ENCODE results near the gene SYNGAP1. TPM values are rescaled to one million over a fixed set of nuclear protein-coding genes. Genes with fewer than 3 reads are reported as not detected.

Gene SYNGAP1
- total and polyA plus RNA-seq, 7 experiments from 2014 or later: 0.48 to 94.1 (median 54.2) TPM

GRCh38 chr6:33443619-33444504, 24.0 kb downstream of the SYNGAP1 start:
- no peaks in the 10 kb centered on the region for H3K4me1 ChIP-seq (ENCODE audit: control insufficient read depth in 2 of 2, insufficient read depth in 2 of 2, low read length in 2 of 2)
- peaks cover 0 to 38% (median 18%) of the 10 kb centered on the region in 5 donors for H3K36me3 Mint-ChIP-seq
- no peak overlapping the region for H3K4me3 Mint-ChIP-seq

GRCh38 chr6:33445119-33445603, 25.3 kb downstream of the SYNGAP1 start:
- Histone ChIP-seq H3K36me3 (ENCODE audit: control insufficient read depth in 2 of 3, insufficient read depth in 3 of 3, low read length in 3 of 3) (peaks cover 0 to 83% (median 11%) of the 10 kb centered on the region in 3 experiments), H3K27me3 (ENCODE audit: control insufficient read depth in 2 of 2, insufficient read depth in 2 of 2, low read length in 2 of 2) (no peaks in the 10 kb centered on the region), H3K9me3 (ENCODE audit: control insufficient read depth in 2 of 3, low read length in 3 of 3) (no peaks in the 10 kb centered on the region), H3K4me3 (ENCODE audit: low read length) (no peak overlapping the region), H3K27ac (ENCODE audit: low read depth, low read length) (no peak overlapping the region), H3K4me1 (ENCODE audit: control insufficient read depth in 2 of 2, insufficient read depth in 2 of 2, low read length in 2 of 2) (no peaks in the 10 kb centered on the region)
- Mint-ChIP-seq H3K27ac (peak overlapping the region in 5 of 9 donors; percentile 20 to 81 (median 37)), H3K36me3 (peaks cover 0 to 31% (median 13%) of the 10 kb centered on the region in 5 donors), H3K9me3 (no peaks in the 10 kb centered on the region), H3K27me3 (no peaks in the 10 kb centered on the region), H3K4me1 (peaks cover 5 to 30% (median 15%) of the 10 kb centered on the region in 7 donors), H3K4me3 (no peak overlapping the region)
- POLR2A ChIA-PET: interaction anchor here (0.6 to 1.3 kb wide), 4 partner anchors 9 to 562 kb away, joined by 3 to 6 read pairs (median 4); partner anchors contain the start of gene ZBTB9
- intact Hi-C loops (cut with micrococcal nuclease): no loop called here
- CTCF ChIA-PET: interaction anchor here (0.9 kb wide), 1 partner anchor 15 kb away, joined by 3 read pairs; no protein-coding TSS in a partner anchor
- ATAC-seq (peak; percentile 73), DNase-seq (no peak)

More at GRCh38 chr6:33443619-33444504, 24.0 kb downstream of the SYNGAP1 start:
- no peak for DNase-seq
- ATAC-seq: no peak
- H3K4me3 ChIP-seq (ENCODE audit: low read length): no peak overlapping the region
- Mint-ChIP-seq H3K27ac (peak overlapping the region in 2 of 9 donors; percentile 20 to 32), H3K4me1 (peaks cover 5 to 28% (median 14%) of the 10 kb centered on the region in 7 donors), H3K9me3 (no peaks in the 10 kb centered on the region), H3K27me3 (no peaks in the 10 kb centered on the region)
- peaks cover 0 to 89% (median 13%) of the 10 kb centered on the region in 3 experiments for H3K36me3 ChIP-seq (ENCODE audit: control insufficient read depth in 2 of 3, insufficient read depth in 3 of 3, low read length in 3 of 3)
- H3K9me3 ChIP-seq (ENCODE audit: control insufficient read depth in 2 of 3, low read length in 3 of 3): no peaks in the 10 kb centered on the region
- H3K27me3 ChIP-seq (ENCODE audit: control insufficient read depth in 2 of 2, insufficient read depth in 2 of 2, low read length in 2 of 2): no peaks in the 10 kb centered on the region
- POLR2A ChIA-PET: interaction anchor here (0.5 to 1.3 kb wide), 3 partner anchors 10 to 118 kb away, joined by 4 read pairs; partner anchors contain the start of genes CUTA and ZBTB9
- CTCF ChIA-PET: no interaction called here
- no peak overlapping the region for H3K27ac ChIP-seq (ENCODE audit: low read depth, low read length)
- intact Hi-C loops (cut with micrococcal nuclease): no loop called here

- peak overlapping the region in 6 of 9 donors; percentile 38 to 85 (median 76) for H3K27ac Mint-ChIP-seq
- Histone ChIP-seq H3K9me3 (ENCODE audit: control insufficient read depth in 2 of 3, low read length in 3 of 3) (no peaks in the 10 kb centered on the region), H3K4me3 (ENCODE audit: low read length) (no peak overlapping the region), H3K36me3 (ENCODE audit: control insufficient read depth in 2 of 3, insufficient read depth in 3 of 3, low read length in 3 of 3) (peaks cover 0 to 72% (median 11%) of the 10 kb centered on the region in 3 experiments), H3K4me1 (ENCODE audit: control insufficient read depth in 2 of 2, insufficient read depth in 2 of 2, low read length in 2 of 2) (no peaks in the 10 kb centered on the region), H3K27me3 (ENCODE audit: control insufficient read depth in 2 of 2, insufficient read depth in 2 of 2, low read length in 2 of 2) (no peaks in the 10 kb centered on the region), H3K27ac (ENCODE audit: low read depth, low read length) (no peak overlapping the region)
- ATAC-seq: no peak
- CTCF ChIA-PET: interaction anchor here (0.9 kb wide), 1 partner anchor 16 kb away, joined by 3 read pairs; no protein-coding TSS in a partner anchor
- H3K36me3 Mint-ChIP-seq: peaks cover 0 to 31% (median 13%) of the 10 kb centered on the region in 5 donors
- no peak for DNase-seq
- no peak overlapping the region for H3K4me3 Mint-ChIP-seq
- H3K27me3 Mint-ChIP-seq: no peaks in the 10 kb centered on the region
- intact Hi-C loops (cut with micrococcal nuclease): no loop called here
- H3K9me3 Mint-ChIP-seq: no peaks in the 10 kb centered on the region
- POLR2A ChIA-PET: no interaction called here
- peaks cover 5 to 36% (median 23%) of the 10 kb centered on the region in 7 donors for H3K4me1 Mint-ChIP-seq
Measured at GRCh38 chr6:33446356-33446755, 26.5 kb downstream of the SYNGAP1 start.

- ChIA-PET CTCF (no interaction called here), POLR2A (interaction anchor here (0.8 to 1.7 kb wide), 5 partner anchors 10 to 128 kb away, joined by 3 to 7 read pairs (median 4); no protein-coding TSS in a partner anchor)
- peaks cover 7 to 21% of the 10 kb centered on the region in 2 donors for H3K4me1 ChIP-seq (ENCODE audit: control insufficient read depth in 2 of 2, insufficient read depth in 2 of 2, low read length in 2 of 2)
- intact Hi-C loops (cut with micrococcal nuclease): no loop called here
- DNase-seq (no peak), ATAC-seq (no peak)
- no peaks in the 10 kb centered on the region for H3K9me3 ChIP-seq (ENCODE audit: control insufficient read depth in 2 of 3, low read length in 3 of 3)
- H3K27me3 ChIP-seq (ENCODE audit: control insufficient read depth in 2 of 2, insufficient read depth in 2 of 2, low read length in 2 of 2): no peaks in the 10 kb centered on the region
- peaks cover 24 to 54% (median 45%) of the 10 kb centered on the region in 7 donors for H3K4me1 Mint-ChIP-seq
- H3K36me3 Mint-ChIP-seq: peaks cover 0 to 17% (median 0%) of the 10 kb centered on the region in 5 donors
- H3K9me3 Mint-ChIP-seq: no peaks in the 10 kb centered on the region
- H3K4me3 Mint-ChIP-seq: peak overlapping the region in 1 of 10 donors; percentile 56
- peak overlapping the region in 8 of 9 donors; percentile 7 to 87 (median 68) for H3K27ac Mint-ChIP-seq
- no peak overlapping the region for H3K4me3 ChIP-seq (ENCODE audit: low read length)
- H3K27me3 Mint-ChIP-seq: no peaks in the 10 kb centered on the region
- H3K36me3 ChIP-seq (ENCODE audit: control insufficient read depth in 2 of 3, insufficient read depth in 3 of 3, low read length in 3 of 3): peaks cover 0 to 39% (median 8%) of the 10 kb centered on the region in 3 experiments
- H3K27ac ChIP-seq (ENCODE audit: low read depth, low read length): no peak overlapping the region
Measured at GRCh38 chr6:33450434-33450833, 30.6 kb downstream of the SYNGAP1 start.

GRCh38 chr6:33451606-33452005, 31.7 kb downstream of the SYNGAP1 start:
- ATAC-seq: no peak
- Mint-ChIP-seq H3K4me1 (peaks cover 26 to 59% (median 53%) of the 10 kb centered on the region in 7 donors), H3K9me3 (no peaks in the 10 kb centered on the region), H3K36me3 (peaks cover 0 to 25% (median 2%) of the 10 kb centered on the region in 5 donors), H3K27me3 (no peaks in the 10 kb centered on the region), H3K27ac (peak overlapping the region in 6 of 9 donors; percentile 46 to 90 (median 69)), H3K4me3 (peak overlapping the region in 3 of 10 donors; percentile 10 to 43 (median 12))
- CTCF ChIA-PET: no interaction called here
- Histone ChIP-seq H3K4me3 (ENCODE audit: low read length) (no peak overlapping the region), H3K36me3 (ENCODE audit: control insufficient read depth in 2 of 3, insufficient read depth in 3 of 3, low read length in 3 of 3) (peaks cover 0 to 41% (median 8%) of the 10 kb centered on the region in 3 experiments), H3K4me1 (ENCODE audit: control insufficient read depth in 2 of 2, insufficient read depth in 2 of 2, low read length in 2 of 2) (peaks cover 12 to 22% of the 10 kb centered on the region in 2 donors), H3K27me3 (ENCODE audit: control insufficient read depth in 2 of 2, insufficient read depth in 2 of 2, low read length in 2 of 2) (no peaks in the 10 kb centered on the region), H3K9me3 (ENCODE audit: control insufficient read depth in 2 of 3, low read length in 3 of 3) (no peaks in the 10 kb centered on the region), H3K27ac (ENCODE audit: low read depth, low read length) (peak overlapping the region; percentile 88)
- POLR2A ChIA-PET: no interaction called here
- intact Hi-C loops (cut with micrococcal nuclease): no loop called here
- DNase-seq: no peak

- H3K4me3 ChIP-seq (ENCODE audit: low read length): no peak overlapping the region
Measured at GRCh38 chr6:33452496-33452895, 32.6 kb downstream of the SYNGAP1 start.

More at GRCh38 chr6:33452496-33452895, 32.6 kb downstream of the SYNGAP1 start:
- Histone ChIP-seq H3K9me3 (ENCODE audit: control insufficient read depth in 2 of 3, low read length in 3 of 3) (no peaks in the 10 kb centered on the region), H3K36me3 (ENCODE audit: control insufficient read depth in 2 of 3, insufficient read depth in 3 of 3, low read length in 3 of 3) (peaks cover 0 to 40% (median 5%) of the 10 kb centered on the region in 3 experiments), H3K27ac (ENCODE audit: low read depth, low read length) (peak overlapping the region; percentile 88), H3K27me3 (ENCODE audit: control insufficient read depth in 2 of 2, insufficient read depth in 2 of 2, low read length in 2 of 2) (no peaks in the 10 kb centered on the region), H3K4me1 (ENCODE audit: control insufficient read depth in 2 of 2, insufficient read depth in 2 of 2, low read length in 2 of 2) (peaks cover 12 to 22% of the 10 kb centered on the region in 2 donors)
- no peaks in the 10 kb centered on the region for H3K27me3 Mint-ChIP-seq
- POLR2A ChIA-PET: interaction anchor here (0.7 kb wide), 1 partner anchor 81 kb away, joined by 3 read pairs; no protein-coding TSS in a partner anchor
- H3K27ac Mint-ChIP-seq: peak overlapping the region in 7 of 9 donors; percentile 41 to 97 (median 92)
- DNase-seq (no peak), ATAC-seq (no peak)
- peaks cover 0 to 32% (median 9%) of the 10 kb centered on the region in 5 donors for H3K36me3 Mint-ChIP-seq
- H3K4me1 Mint-ChIP-seq: peaks cover 26 to 65% (median 59%) of the 10 kb centered on the region in 7 donors
- CTCF ChIA-PET: interaction anchor here (1.2 kb wide), 1 partner anchor 125 kb away, joined by 3 read pairs; no protein-coding TSS in a partner anchor
- no peaks in the 10 kb centered on the region for H3K9me3 Mint-ChIP-seq
- H3K4me3 Mint-ChIP-seq: peak overlapping the region in 3 of 10 donors; percentile 63 to 99 (median 98)
- intact Hi-C loops (cut with micrococcal nuclease): no loop called here

All from naive thymus-derived CD4-positive, alpha-beta T cell (primary cell).